Hepatocyte (in vitro differentiated cells): ENCODE results near the gene RPUSD4. TPM values are rescaled to one million over a fixed set of nuclear protein-coding genes. Genes with fewer than 3 reads are reported as not detected.

Source experiments
- DNase-seq: peaks from one replicate; pipeline ENCODE4 v3.0.0-alpha.2; 2016; ENCODE audit warnings: low spot score
- H2AFZ ChIP-seq: fragments of 200-600 bp; sonication (generic); 2 replicates; pipeline ENCODE4 v1.6.0; 2016; ENCODE audit warnings: antibody characterized with exemption, mild to moderate bottlenecking
- H3K27ac ChIP-seq: fragments of 200-600 bp; sonication (generic); 2 replicates; pipeline ENCODE4 v1.5.1; 2016; ENCODE audit warnings: mild to moderate bottlenecking
- H3K27me3 ChIP-seq: fragments of 200-600 bp; sonication (generic); 2 replicates; pipeline ENCODE4 v1.6.1; 2016
- H3K36me3 ChIP-seq: fragments of 200-600 bp; sonication (generic); replicated peaks from 2 replicates; pipeline ENCODE4 v1.5.1; 2016; ENCODE audit warnings: low read depth; ENCODE audit not compliant: insufficient read depth
- H3K4me1 ChIP-seq: fragments of 200-600 bp; sonication (generic); 2 replicates; pipeline ENCODE4 v1.5.1; 2016; ENCODE audit warnings: mild to moderate bottlenecking, moderate library complexity; ENCODE audit not compliant: insufficient read depth
- H3K4me2 ChIP-seq: fragments of 200-600 bp; sonication (generic); 2 replicates; pipeline ENCODE4 v1.6.0; 2016
- H3K4me3 ChIP-seq: fragments of 200-600 bp; sonication (generic); 2 replicates; pipeline ENCODE4 v1.5.1; 2016; ENCODE audit warnings: mild to moderate bottlenecking
- H3K79me2 ChIP-seq: fragments of 200-600 bp; sonication (generic); 2 replicates; pipeline ENCODE4 v1.6.0; 2017; ENCODE audit warnings: mild to moderate bottlenecking
- H3K9me2 ChIP-seq: fragments of 200-600 bp; sonication (generic); replicated peaks from 2 replicates; pipeline ENCODE4 v1.6.0; 2017; ENCODE audit warnings: mild to moderate bottlenecking; ENCODE audit not compliant: insufficient read depth
- H3K9me3 ChIP-seq: fragments of 200-600 bp; sonication (generic); 2 replicates; pipeline ENCODE4 v1.5.1; 2016; ENCODE audit warnings: low read depth, mild to moderate bottlenecking
- H4K20me1 ChIP-seq: fragments of 200-600 bp; sonication (generic); 2 replicates; pipeline ENCODE4 v1.6.0; 2016; ENCODE audit warnings: mild to moderate bottlenecking; ENCODE audit not compliant: insufficient read depth, poor library complexity, severe bottlenecking
- CTCF ChIP-seq: fragments of 200-600 bp; sonication (generic); IDR thresholded peaks from 2 replicates; pipeline ENCODE4 v1.5.1; 2016; ENCODE audit warnings: antibody characterized with exemption, mild to moderate bottlenecking; ENCODE audit not compliant: poor library complexity
- EZH2 ChIP-seq: fragments of 200-600 bp; sonication (generic); IDR thresholded peaks from 2 replicates; pipeline ENCODE4 v1.6.1; 2016; ENCODE audit warnings: antibody characterized with exemption, mild to moderate bottlenecking, borderline replicate concordance
- EZH2phosphoT487 ChIP-seq: fragments of 200-600 bp; sonication (generic); IDR thresholded peaks from one replicate; pipeline ENCODE4 v1.6.1; 2018; ENCODE audit warnings: antibody characterized with exemption, mild to moderate bottlenecking, low read depth, moderate library complexity; ENCODE audit not compliant: unreplicated experiment, severe bottlenecking
- WGBS: methylation state at CpG from one replicate; pipeline ENCODE4 v1.1.6; 2016; ENCODE audit warnings: low lambda C conversion rate; ENCODE audit errors: missing lambda C conversion rate; 5-methylcytosine and 5-hydroxymethylcytosine counted together
- polyA plus RNA-seq: library from polyadenylated mRNA; unstranded; fragments of >200 nt; fragmentation: Nextera tagmentation; extraction: Ambion mirVana; gene quantifications from 2 replicates; pipeline ENCODE4 v1.2.1, GENCODE V29; 2016
- total RNA-seq: library from RNA; depleted of rRNA; stranded (reverse); fragments of >200 nt; gene quantifications from 2 replicates; pipeline ENCODE4 v1.2.3, GENCODE V29; 2014

Gene RPUSD4
- total and polyA plus RNA-seq, 2 experiments from 2014 or later = 16.5 to 26.4 TPM

GRCh38 chr11:126173257-126173656 lies 38.2 kb downstream of the RPUSD4 start:
- no peaks in the 10 kb centered on the region for H4K20me1 ChIP-seq
- WGBS = 83% methylated on average over 9 of the region's 9 CpGs
- H2AFZ ChIP-seq = no peak overlapping the region
- DNase-seq = no peak
- no peaks in the 10 kb centered on the region for H3K9me2 ChIP-seq
- no peak for TF ChIP-seq EZH2
- no peak for TF ChIP-seq EZH2phosphoT487
- no peak for TF ChIP-seq CTCF
- no peak overlapping the region for H3K4me2 ChIP-seq
- no peaks in the 10 kb centered on the region for H3K79me2 ChIP-seq
- no peaks in the 10 kb centered on the region for H3K4me1 ChIP-seq
- H3K4me3 ChIP-seq = no peak overlapping the region
- no peak overlapping the region for H3K27ac ChIP-seq
- H3K9me3 ChIP-seq = no peaks in the 10 kb centered on the region
- no peaks in the 10 kb centered on the region for H3K36me3 ChIP-seq
- no peaks in the 10 kb centered on the region for H3K27me3 ChIP-seq

GRCh38 chr11:126172596-126173038 lies 38.8 kb downstream of the RPUSD4 start:
- Histone ChIP-seq H3K27me3 (no peaks in the 10 kb centered on the region), H3K27ac (peak overlapping the region; percentile 22), H3K4me2 (no peak overlapping the region), H3K9me2 (no peaks in the 10 kb centered on the region), H3K4me3 (no peak overlapping the region), H3K79me2 (no peaks in the 10 kb centered on the region), H3K9me3 (no peaks in the 10 kb centered on the region), H3K4me1 (no peaks in the 10 kb centered on the region), H4K20me1 (no peaks in the 10 kb centered on the region), H2AFZ (no peak overlapping the region), H3K36me3 (no peaks in the 10 kb centered on the region)
- WGBS = 76% methylated on average over 8 of the region's 8 CpGs
- DNase-seq = no peak
- TF ChIP-seq EZH2phosphoT487 (no peak), EZH2 (no peak), CTCF (no peak)

- H2AFZ ChIP-seq = no peak overlapping the region
- no peak overlapping the region for H3K27ac ChIP-seq
- peaks cover 12% of the 10 kb centered on the region for H3K4me1 ChIP-seq
- 92% methylated on average over 3 of the region's 3 CpGs for WGBS
- no peaks in the 10 kb centered on the region for H3K36me3 ChIP-seq
- no peaks in the 10 kb centered on the region for H3K79me2 ChIP-seq
- no peak for TF ChIP-seq EZH2phosphoT487
- no peak for TF ChIP-seq EZH2
- TF ChIP-seq CTCF = no peak
- no peaks in the 10 kb centered on the region for H3K27me3 ChIP-seq
- H3K9me3 ChIP-seq = no peaks in the 10 kb centered on the region
- H3K9me2 ChIP-seq = no peaks in the 10 kb centered on the region
- DNase-seq = no peak
- no peak overlapping the region for H3K4me3 ChIP-seq
- no peak overlapping the region for H3K4me2 ChIP-seq
- no peaks in the 10 kb centered on the region for H4K20me1 ChIP-seq
Observed at GRCh38 chr11:126169291-126169690, 42.2 kb downstream of the RPUSD4 start.

GRCh38 chr11:126167488-126167887 lies 44.0 kb downstream of the RPUSD4 start:
- Histone ChIP-seq H3K27me3 (no peaks in the 10 kb centered on the region), H3K9me3 (no peaks in the 10 kb centered on the region), H3K9me2 (no peaks in the 10 kb centered on the region), H4K20me1 (no peaks in the 10 kb centered on the region), H2AFZ (no peak overlapping the region), H3K4me3 (no peak overlapping the region), H3K36me3 (no peaks in the 10 kb centered on the region), H3K4me2 (no peak overlapping the region), H3K79me2 (no peaks in the 10 kb centered on the region), H3K4me1 (peaks cover 29% of the 10 kb centered on the region), H3K27ac (no peak overlapping the region)
- DNase-seq = no peak
- no peak for TF ChIP-seq EZH2
- no peak for TF ChIP-seq CTCF
- no peak for TF ChIP-seq EZH2phosphoT487
- whole genome bisulfite sequencing = 57% methylated on average over 2 of the region's 2 CpGs
